Measurements from ENCODE around the gene RHBDF1. TPM values are rescaled to one million over a fixed set of nuclear protein-coding genes. Genes with fewer than 3 reads are reported as not detected.

The RHBDF1 gene
- total RNA-seq, 4 donors from 2014 or later, result 26.7 to 43.0 (median 30.2) TPM

DNA sequence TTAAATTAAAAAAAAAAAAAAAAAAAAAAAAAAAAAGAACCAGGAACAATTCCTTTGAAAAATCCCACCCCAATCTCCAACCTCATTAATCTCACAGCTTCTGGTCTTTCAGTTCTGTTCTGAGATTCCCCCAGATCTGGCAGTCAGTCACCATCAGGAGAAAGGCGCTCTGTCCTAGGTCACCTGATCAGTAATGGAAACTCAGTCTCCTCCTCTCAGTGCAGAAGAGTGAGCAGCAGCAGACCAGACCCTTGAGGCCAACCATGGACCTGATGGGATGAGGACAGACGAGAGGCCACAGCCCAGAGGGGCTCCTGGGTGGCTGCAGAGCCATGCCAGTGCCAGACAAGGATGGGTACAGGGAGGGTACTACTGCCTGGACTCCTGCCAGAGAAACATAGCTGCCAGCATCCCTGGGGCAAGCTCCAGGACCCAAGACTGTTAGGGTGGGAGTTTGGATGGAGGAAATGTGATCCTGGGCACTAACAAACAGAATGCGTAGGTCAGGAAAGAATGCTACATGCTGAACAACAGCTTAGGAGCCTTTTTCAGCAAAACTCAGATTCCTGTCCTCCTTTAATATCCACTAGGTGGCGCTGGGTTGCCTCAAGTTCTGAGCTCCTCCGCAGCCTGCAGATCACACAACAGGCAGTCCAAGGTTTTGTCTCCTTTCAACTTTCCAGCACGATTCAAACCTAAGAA, 34.3 kb upstream of the RHBDF1 start:
- intact Hi-C loops (cut with DNase I), result loop anchor here (2.0 kb wide), 1 partner anchor 74 kb away; the partner anchor contains the start of gene HBQ1
- TF ChIP-seq POLR2A (IDR thresholded peaks at IDR 0.05; ENCODE audit: low read depth), result no peak
- TF ChIP-seq EP300 (IDR thresholded peaks at IDR 0.05), result no peak
- TF ChIP-seq POLR2AphosphoS5 (IDR thresholded peaks at IDR 0.05), result peak in 1 of 2 donors; percentile 31
- TF ChIP-seq, protein P1, sequence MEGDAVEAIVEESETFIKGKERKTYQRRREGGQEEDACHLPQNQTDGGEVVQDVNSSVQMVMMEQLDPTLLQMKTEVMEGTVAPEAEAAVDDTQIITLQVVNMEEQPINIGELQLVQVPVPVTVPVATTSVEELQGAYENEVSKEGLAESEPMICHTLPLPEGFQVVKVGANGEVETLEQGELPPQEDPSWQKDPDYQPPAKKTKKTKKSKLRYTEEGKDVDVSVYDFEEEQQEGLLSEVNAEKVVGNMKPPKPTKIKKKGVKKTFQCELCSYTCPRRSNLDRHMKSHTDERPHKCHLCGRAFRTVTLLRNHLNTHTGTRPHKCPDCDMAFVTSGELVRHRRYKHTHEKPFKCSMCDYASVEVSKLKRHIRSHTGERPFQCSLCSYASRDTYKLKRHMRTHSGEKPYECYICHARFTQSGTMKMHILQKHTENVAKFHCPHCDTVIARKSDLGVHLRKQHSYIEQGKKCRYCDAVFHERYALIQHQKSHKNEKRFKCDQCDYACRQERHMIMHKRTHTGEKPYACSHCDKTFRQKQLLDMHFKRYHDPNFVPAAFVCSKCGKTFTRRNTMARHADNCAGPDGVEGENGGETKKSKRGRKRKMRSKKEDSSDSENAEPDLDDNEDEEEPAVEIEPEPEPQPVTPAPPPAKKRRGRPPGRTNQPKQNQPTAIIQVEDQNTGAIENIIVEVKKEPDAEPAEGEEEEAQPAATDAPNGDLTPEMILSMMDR (IDR thresholded peaks at IDR 0.05), result peak; percentile 67 to 83 (median 77)
- Histone ChIP-seq H3K36me3 (peaks cover 19 to 70% (median 47%) of the 10 kb centered on the region in 4 donors), H3K4me3 (no peak overlapping the region), H3K4me1 (peaks cover 9 to 20% (median 18%) of the 10 kb centered on the region in 4 donors), H3K27me3 (no peaks in the 10 kb centered on the region), H3K27ac (replicated peaks in 1 of 4) (no peak overlapping the region), H3K9me3 (no peaks in the 10 kb centered on the region)
- DNase-seq (ENCODE audit: extremely low spot score), result no peak
- WGBS, result 41% methylated on average over 3 of the region's 6 CpGs

DNA sequence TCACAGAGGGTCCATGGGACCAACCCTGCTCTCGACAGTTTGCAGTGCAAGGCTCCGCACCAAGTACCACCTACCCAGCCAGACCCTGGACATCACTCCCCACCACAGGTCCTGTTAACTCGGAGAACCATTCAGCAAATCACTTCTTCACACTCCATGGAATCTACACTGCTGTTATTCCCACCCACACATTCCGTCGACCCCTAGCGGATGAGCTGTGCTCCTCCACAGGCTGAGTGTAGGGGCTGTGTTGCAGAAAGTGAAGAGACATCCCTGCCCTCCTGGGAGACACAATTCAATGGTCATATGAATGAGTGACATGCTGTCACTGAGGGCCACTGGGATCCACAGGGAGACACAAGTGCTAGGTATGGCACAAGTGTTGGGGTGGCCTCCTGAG, 33.1 kb upstream of the RHBDF1 start:
- no peak for DNase-seq (ENCODE audit: extremely low spot score)
- Histone ChIP-seq H3K4me3 (no peak overlapping the region), H3K27ac (replicated peaks in 1 of 4) (no peak overlapping the region), H3K36me3 (peaks cover 19 to 58% (median 35%) of the 10 kb centered on the region in 4 donors), H3K27me3 (no peaks in the 10 kb centered on the region), H3K9me3 (no peaks in the 10 kb centered on the region), H3K4me1 (peaks cover 17 to 30% (median 26%) of the 10 kb centered on the region in 4 donors)
- TF ChIP-seq, protein P1 (IDR thresholded peaks at IDR 0.05), result no peak
- TF ChIP-seq POLR2A (IDR thresholded peaks at IDR 0.05; ENCODE audit: low read depth) (no peak), POLR2AphosphoS5 (IDR thresholded peaks at IDR 0.05) (no peak), EP300 (IDR thresholded peaks at IDR 0.05) (no peak)
- WGBS, result 94% methylated on average over 6 of the region's 6 CpGs
- intact Hi-C loops (cut with DNase I), result no loop called here

DNA sequence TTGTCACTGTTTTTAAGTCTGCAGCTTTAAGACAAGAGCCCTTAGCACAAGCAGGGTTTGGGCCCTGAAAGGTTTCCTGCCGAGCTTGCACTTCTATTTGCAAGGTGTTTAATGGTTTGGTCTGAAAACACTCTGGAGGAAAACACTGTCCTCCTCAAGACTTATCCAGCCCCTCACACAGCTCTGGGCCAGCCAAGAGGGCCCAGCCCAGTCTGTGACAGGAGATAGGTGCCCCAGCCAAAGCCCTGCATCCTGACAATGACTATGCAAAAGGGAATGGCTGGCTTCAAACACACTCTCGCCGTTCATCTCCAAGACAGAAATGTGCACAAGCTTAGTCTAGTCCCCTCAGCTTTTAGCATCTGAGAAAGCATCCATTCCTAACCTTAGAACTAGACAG, 32.5 kb upstream of the RHBDF1 start:
- TF ChIP-seq POLR2AphosphoS5 (IDR thresholded peaks at IDR 0.05) (no peak), POLR2A (IDR thresholded peaks at IDR 0.05; ENCODE audit: low read depth) (no peak), EP300 (IDR thresholded peaks at IDR 0.05) (no peak)
- TF ChIP-seq, protein P1 (IDR thresholded peaks at IDR 0.05), result no peak
- Histone ChIP-seq H3K27ac (replicated peaks in 1 of 4) (no peak overlapping the region), H3K36me3 (peaks cover 15 to 56% (median 32%) of the 10 kb centered on the region in 4 donors), H3K4me1 (peaks cover 17 to 30% (median 26%) of the 10 kb centered on the region in 4 donors), H3K9me3 (no peaks in the 10 kb centered on the region), H3K4me3 (no peak overlapping the region), H3K27me3 (no peaks in the 10 kb centered on the region)
- no peak for DNase-seq (ENCODE audit: extremely low spot score)
- intact Hi-C loops (cut with DNase I), result no loop called here
- 72% methylated on average over 3 of the region's 3 CpGs for WGBS

DNA sequence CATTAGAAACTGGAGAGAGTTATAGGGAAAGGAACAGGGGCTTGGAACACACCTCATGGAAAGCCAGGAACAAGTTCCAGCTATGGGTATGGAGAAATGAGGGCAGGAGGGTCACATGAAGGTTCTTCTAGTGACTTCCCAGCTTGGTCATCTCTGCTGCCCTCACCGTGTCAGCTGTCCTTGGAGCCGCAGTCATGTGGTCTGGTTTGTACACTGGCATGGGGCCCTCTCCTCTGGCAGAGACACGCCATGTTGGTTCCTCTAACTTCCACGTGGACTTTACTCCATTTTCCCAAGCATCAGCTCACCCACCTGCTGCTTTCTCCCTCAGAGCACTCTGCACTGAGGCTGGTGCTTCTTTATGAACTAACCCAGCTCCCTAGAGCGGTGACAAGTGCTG, 31.9 kb upstream of the RHBDF1 start:
- DNase-seq (ENCODE audit: extremely low spot score), result no peak
- peaks cover 17 to 30% (median 26%) of the 10 kb centered on the region in 4 donors for H3K4me1 ChIP-seq
- TF ChIP-seq, protein P1 (IDR thresholded peaks at IDR 0.05), result no peak
- TF ChIP-seq POLR2AphosphoS5 (IDR thresholded peaks at IDR 0.05) (no peak), EP300 (IDR thresholded peaks at IDR 0.05) (no peak), POLR2A (IDR thresholded peaks at IDR 0.05; ENCODE audit: low read depth) (no peak)
- peaks cover 11 to 50% (median 30%) of the 10 kb centered on the region in 4 donors for H3K36me3 ChIP-seq
- WGBS, result 85% methylated on average over 5 of the region's 5 CpGs
- no peak overlapping the region for H3K27ac ChIP-seq (replicated peaks in 1 of 4)
- intact Hi-C loops (cut with DNase I), result no loop called here
- H3K4me3 ChIP-seq, result no peak overlapping the region
- H3K27me3 ChIP-seq, result no peaks in the 10 kb centered on the region
- H3K9me3 ChIP-seq, result no peaks in the 10 kb centered on the region

Measured in esophagus muscularis mucosa (tissue), 4 donors.